Mucosa of rectum (tissue), 2 donors: Measurements from ENCODE around the gene TCF4.

Experiments used
- H3K27ac ChIP-seq, 2 donors: one replicate each; pipeline ENCODE4 v1.7.0; 2013; ENCODE audit warnings: inconsistent platforms in 2 of 2, low read depth in 2 of 2, low read length in 2 of 2
- H3K27me3 ChIP-seq, 2 donors: one replicate each; pipeline ENCODE4 v1.7.0; 2013; ENCODE audit warnings: low read length in 2 of 2; ENCODE audit not compliant: control insufficient read depth in 2 of 2, insufficient read depth in 2 of 2
- H3K36me3 ChIP-seq, 2 donors: one replicate each; pipeline ENCODE4 v1.7.0; 2013; ENCODE audit warnings: low read length in 2 of 2; ENCODE audit not compliant: control insufficient read depth in 2 of 2, insufficient read depth in 2 of 2
- H3K4me1 ChIP-seq, 2 donors: one replicate each; pipeline ENCODE4 v1.7.0; 2013; ENCODE audit warnings: low read length in 2 of 2, mild to moderate bottlenecking in 1 of 2; ENCODE audit not compliant: control insufficient read depth in 2 of 2, insufficient read depth in 2 of 2
- H3K4me3 ChIP-seq, 2 donors: one replicate each; pipeline ENCODE4 v1.7.0; 2013; ENCODE audit warnings: low read length in 2 of 2
- H3K9ac ChIP-seq, 2 donors: one replicate each; pipeline ENCODE4 v1.7.0; 2013; ENCODE audit warnings: low read length in 2 of 2, low read depth in 1 of 2, mild to moderate bottlenecking in 1 of 2
- H3K9me3 ChIP-seq, 2 donors: one replicate each; pipeline ENCODE4 v1.7.0; 2013; ENCODE audit warnings: low read length in 2 of 2; ENCODE audit not compliant: control insufficient read depth in 2 of 2
- donor health status: healthy.
- donor health status: Normal muscosa, but diverticular disease.

TCF4 gene

DNA sequence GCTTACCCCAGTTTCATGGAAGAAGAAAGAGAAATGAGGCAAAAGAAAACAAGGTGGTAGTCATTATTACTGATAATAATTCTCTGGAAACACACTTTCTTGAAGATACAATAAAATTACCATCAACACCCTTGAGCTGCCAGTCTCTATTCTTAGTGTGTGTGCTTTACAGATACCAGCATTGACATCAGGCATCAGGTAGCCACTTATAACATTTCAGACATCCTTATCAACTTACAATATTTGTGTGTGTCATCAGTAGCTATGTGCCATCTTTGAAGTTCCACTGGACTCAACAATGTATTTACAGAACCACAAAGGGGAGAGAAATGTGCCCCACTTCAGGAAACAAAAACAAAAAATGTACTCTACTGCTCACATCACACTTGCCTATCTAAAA lies 62.1 kb downstream of the TCF4 start:
- H3K4me3 ChIP-seq: no peak overlapping the region
- H3K36me3 ChIP-seq: no peaks in the 10 kb centered on the region
- no peaks in the 10 kb centered on the region for H3K4me1 ChIP-seq
- H3K9me3 ChIP-seq: no peaks in the 10 kb centered on the region
- H3K27me3 ChIP-seq: no peaks in the 10 kb centered on the region
- no peak overlapping the region for H3K9ac ChIP-seq
- no peak overlapping the region for H3K27ac ChIP-seq

- H3K9ac ChIP-seq: no peak overlapping the region
- no peak overlapping the region for H3K4me3 ChIP-seq
- no peaks in the 10 kb centered on the region for H3K9me3 ChIP-seq
- H3K36me3 ChIP-seq: no peaks in the 10 kb centered on the region
- H3K27me3 ChIP-seq: no peaks in the 10 kb centered on the region
- no peaks in the 10 kb centered on the region for H3K4me1 ChIP-seq
- no peak overlapping the region for H3K27ac ChIP-seq
These were observed 63.5 kb downstream of the TCF4 start for GRCh38 chr18:55524353-55525073.

DNA sequence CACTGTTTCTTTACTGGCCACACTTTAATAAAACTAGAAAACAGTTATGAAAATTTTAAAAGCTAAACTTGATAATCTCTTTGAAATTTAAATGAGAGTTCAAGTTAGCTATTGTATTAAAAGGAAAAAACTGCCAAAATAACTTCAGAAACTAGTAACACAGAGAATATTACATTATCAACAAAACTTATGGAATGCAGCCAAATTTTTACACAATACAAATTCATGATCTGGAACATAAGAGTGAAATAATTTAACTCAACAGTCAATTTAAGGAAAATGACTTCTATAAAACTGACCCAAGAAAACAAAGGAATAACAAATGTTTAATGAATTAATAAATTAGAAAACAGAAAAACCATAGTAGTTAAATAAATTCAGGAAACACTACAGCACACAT lies 65.0 kb downstream of the TCF4 start:
- Histone ChIP-seq H3K4me3 (no peak overlapping the region), H3K9ac (no peak overlapping the region), H3K36me3 (no peaks in the 10 kb centered on the region), H3K27me3 (no peaks in the 10 kb centered on the region), H3K27ac (no peak overlapping the region), H3K4me1 (no peaks in the 10 kb centered on the region), H3K9me3 (no peaks in the 10 kb centered on the region)

DNA sequence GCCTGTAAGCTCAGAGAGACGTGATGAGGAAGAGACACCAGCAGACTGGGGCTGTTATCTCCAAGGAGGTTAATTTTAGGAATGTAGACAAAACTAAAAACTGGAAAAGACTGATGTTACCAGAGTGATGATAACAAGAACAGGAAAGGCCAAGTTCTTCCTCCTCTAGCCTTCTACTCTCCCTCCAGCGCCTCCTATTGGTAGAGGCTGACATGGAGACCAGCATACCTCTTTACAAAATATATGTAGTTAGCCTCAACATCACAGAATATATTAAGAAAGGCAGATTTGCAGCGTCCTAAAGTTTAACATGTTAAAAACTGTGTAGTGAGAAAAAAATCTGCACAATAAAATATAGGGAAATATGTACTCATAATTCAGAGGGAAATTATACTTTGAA lies 66.0 kb downstream of the TCF4 start:
- no peak overlapping the region for H3K9ac ChIP-seq
- H3K27me3 ChIP-seq: no peaks in the 10 kb centered on the region
- no peak overlapping the region for H3K27ac ChIP-seq
- no peaks in the 10 kb centered on the region for H3K4me1 ChIP-seq
- H3K4me3 ChIP-seq: no peak overlapping the region
- H3K36me3 ChIP-seq: no peaks in the 10 kb centered on the region
- H3K9me3 ChIP-seq: no peaks in the 10 kb centered on the region

GRCh38 chr18:55517055-55517454 lies 70.9 kb downstream of the TCF4 start:
- no peaks in the 10 kb centered on the region for H3K4me1 ChIP-seq
- H3K9ac ChIP-seq: no peak overlapping the region
- H3K36me3 ChIP-seq: no peaks in the 10 kb centered on the region
- H3K9me3 ChIP-seq: no peaks in the 10 kb centered on the region
- no peak overlapping the region for H3K27ac ChIP-seq
- H3K27me3 ChIP-seq: no peaks in the 10 kb centered on the region
- no peak overlapping the region for H3K4me3 ChIP-seq

GRCh38 chr18:55515941-55516710 lies 71.9 kb downstream of the TCF4 start:
- H3K9me3 ChIP-seq: no peaks in the 10 kb centered on the region
- H3K4me1 ChIP-seq: no peaks in the 10 kb centered on the region
- no peaks in the 10 kb centered on the region for H3K36me3 ChIP-seq
- H3K9ac ChIP-seq: no peak overlapping the region
- no peaks in the 10 kb centered on the region for H3K27me3 ChIP-seq
- no peak overlapping the region for H3K27ac ChIP-seq
- no peak overlapping the region for H3K4me3 ChIP-seq

- no peaks in the 10 kb centered on the region for H3K27me3 ChIP-seq
- H3K27ac ChIP-seq: no peak overlapping the region
These were observed 72.8 kb downstream of the TCF4 start for GRCh38 chr18:55515214-55515613.

DNA sequence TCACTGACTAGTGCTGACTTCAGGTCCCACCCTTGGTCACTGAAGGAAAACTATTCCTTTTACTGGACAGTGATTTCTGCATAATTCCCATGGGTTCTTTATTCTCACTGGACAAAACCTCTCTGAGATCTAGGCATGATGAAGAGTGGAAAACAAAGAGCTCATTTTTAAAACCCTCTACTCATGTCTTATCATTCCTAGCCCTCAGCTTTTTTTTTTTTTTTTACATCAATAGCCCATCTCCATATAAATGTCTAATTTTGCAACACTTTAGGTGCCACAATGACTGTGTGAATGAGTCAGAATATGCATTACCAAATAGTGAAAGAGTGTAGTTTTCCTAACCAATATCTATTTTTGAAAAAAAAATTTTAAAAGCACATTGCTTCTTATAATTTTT lies 74.8 kb downstream of the TCF4 start:
- no peaks in the 10 kb centered on the region for H3K36me3 ChIP-seq
- H3K9me3 ChIP-seq: no peaks in the 10 kb centered on the region
- H3K27me3 ChIP-seq: no peaks in the 10 kb centered on the region
- H3K4me1 ChIP-seq: no peaks in the 10 kb centered on the region
- H3K9ac ChIP-seq: no peak overlapping the region
- no peak overlapping the region for H3K27ac ChIP-seq
- no peak overlapping the region for H3K4me3 ChIP-seq

More at GRCh38 chr18:55515214-55515613, 72.8 kb downstream of the TCF4 start:
- Histone ChIP-seq H3K36me3 (no peaks in the 10 kb centered on the region), H3K4me1 (no peaks in the 10 kb centered on the region), H3K9ac (no peak overlapping the region), H3K4me3 (no peak overlapping the region), H3K9me3 (no peaks in the 10 kb centered on the region)

DNA sequence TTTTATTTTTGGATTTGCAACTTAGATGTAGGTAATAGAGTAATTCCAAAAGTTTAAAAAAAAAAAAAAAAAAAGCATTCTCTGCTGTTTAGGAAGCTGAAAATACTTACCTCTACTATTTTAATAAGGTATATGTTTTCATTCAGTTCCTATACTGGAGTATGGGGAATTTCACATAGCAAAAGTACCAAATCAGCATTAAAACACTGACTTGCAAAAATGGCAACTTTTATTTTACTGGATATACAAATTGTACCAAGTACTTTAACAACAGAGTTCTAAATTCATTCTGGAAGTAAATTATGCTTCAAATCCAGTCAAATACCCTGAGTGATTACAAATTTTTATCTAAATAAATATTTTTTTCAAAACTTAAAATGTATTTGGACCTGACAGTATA lies 76.7 kb downstream of the TCF4 start:
- Histone ChIP-seq H3K27me3 (no peaks in the 10 kb centered on the region), H3K27ac (no peak overlapping the region), H3K9ac (no peak overlapping the region), H3K4me3 (no peak overlapping the region), H3K9me3 (no peaks in the 10 kb centered on the region), H3K36me3 (no peaks in the 10 kb centered on the region), H3K4me1 (no peaks in the 10 kb centered on the region)

GRCh38 chr18:55510809-55511208 lies 77.2 kb downstream of the TCF4 start:
- Histone ChIP-seq H3K9ac (no peak overlapping the region), H3K27ac (peak overlapping the region; percentile 36 to 59), H3K9me3 (no peaks in the 10 kb centered on the region), H3K27me3 (no peaks in the 10 kb centered on the region), H3K36me3 (no peaks in the 10 kb centered on the region), H3K4me3 (peak overlapping the region; percentile 8 to 17), H3K4me1 (no peaks in the 10 kb centered on the region)
